ENCODE measurements around the gene TGFBR2.
"Not testable (repeated sequence)": the region's sequence is repeated elsewhere in the genome, so short reads cannot be mapped to it uniquely, and the experiment has no call there.

The TGFBR2 gene

DNA sequence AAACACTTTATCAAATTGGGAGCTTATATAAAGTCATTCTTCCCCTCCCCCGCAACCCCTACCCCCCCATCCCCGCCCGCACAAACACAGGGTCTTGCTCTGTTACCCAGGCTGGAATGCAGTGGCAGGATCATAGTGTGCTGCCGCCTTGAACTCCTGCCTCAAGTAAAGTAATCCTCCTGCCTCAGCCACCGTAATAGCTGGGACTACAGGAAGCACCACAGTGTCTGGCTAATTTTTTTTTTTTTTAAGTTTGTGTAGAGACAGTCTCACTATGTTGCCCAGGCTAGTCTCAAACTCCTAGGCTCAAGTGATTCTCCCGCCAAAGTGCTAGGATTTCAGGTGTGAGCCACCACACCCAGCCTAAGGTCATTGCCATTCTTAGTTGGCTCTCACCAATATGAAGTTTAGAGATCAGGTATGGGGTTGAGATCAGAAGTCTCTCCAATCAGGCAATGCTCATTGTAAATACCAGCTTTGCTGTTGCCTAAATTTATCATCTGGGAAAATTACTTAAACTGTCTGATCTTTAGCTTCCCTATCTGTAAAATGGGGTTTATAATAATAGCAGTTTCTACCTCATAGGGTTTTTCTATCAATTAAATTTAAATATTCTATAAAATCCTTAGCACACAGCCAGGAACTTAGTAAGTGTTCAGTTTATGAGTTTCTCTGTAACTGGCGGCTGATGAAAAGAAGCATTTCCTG is 60.3 kb downstream of the TGFBR2 start:
- TF ChIP-seq CTCF (IDR thresholded peaks at IDR 0.05; ENCODE audit: low read depth, low read length, missing control alignments), result no peak
- DNase-seq (ENCODE audit: low read depth), result no peak

GRCh38 chr3:30667280-30667651 is 60.9 kb downstream of the TGFBR2 start:
- no peak overlapping the region for H3K4me3 ChIP-seq (ENCODE audit: low read depth, low read length)
- TF ChIP-seq CTCF (IDR thresholded peaks at IDR 0.05; ENCODE audit: low read depth, low read length, missing control alignments), result no peak
- DNase-seq (ENCODE audit: low read depth), result no peak

More for the DNA sequence above, 60.3 kb downstream of the TGFBR2 start:
- no peak overlapping the region for H3K4me3 ChIP-seq (ENCODE audit: low read depth, low read length)

GRCh38 chr3:30668051-30668609 is 61.7 kb downstream of the TGFBR2 start:
- DNase-seq (ENCODE audit: low read depth), result no peak
- TF ChIP-seq CTCF (IDR thresholded peaks at IDR 0.05; ENCODE audit: low read depth, low read length, missing control alignments), result no peak

DNA sequence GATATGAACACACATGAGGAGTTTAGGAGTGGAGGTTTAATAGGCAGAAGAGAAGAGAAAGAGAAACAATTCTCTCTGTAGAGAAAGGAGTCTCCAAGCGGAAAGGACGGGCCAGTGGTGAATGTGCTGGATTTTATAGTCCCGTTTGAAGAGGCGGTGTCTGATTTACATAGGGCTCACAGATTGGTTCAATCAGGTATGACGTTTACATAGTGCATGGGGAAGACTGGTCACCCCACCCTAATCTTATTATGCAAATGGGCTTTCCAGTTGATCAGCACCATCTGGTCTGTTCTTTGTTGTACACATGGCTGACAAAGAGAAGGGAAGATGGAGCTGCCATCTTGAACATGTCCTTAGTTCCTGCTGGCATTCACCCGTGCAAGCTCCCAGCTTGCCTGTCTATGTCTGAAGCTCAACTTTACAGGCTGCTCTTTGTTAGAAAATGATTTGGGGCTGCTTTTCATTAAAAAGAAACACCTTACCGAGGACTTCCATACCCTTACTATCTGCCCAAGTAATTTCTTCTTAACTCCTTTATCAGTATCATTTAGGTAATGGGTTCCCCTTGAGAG is 63.0 kb downstream of the TGFBR2 start:
- H3K4me3 ChIP-seq (ENCODE audit: low read depth, low read length); DNase-seq (ENCODE audit: low read depth): not testable (repeated sequence)

More at GRCh38 chr3:30668051-30668609, 61.7 kb downstream of the TGFBR2 start:
- no peak overlapping the region for H3K4me3 ChIP-seq (ENCODE audit: low read depth, low read length)

DNA sequence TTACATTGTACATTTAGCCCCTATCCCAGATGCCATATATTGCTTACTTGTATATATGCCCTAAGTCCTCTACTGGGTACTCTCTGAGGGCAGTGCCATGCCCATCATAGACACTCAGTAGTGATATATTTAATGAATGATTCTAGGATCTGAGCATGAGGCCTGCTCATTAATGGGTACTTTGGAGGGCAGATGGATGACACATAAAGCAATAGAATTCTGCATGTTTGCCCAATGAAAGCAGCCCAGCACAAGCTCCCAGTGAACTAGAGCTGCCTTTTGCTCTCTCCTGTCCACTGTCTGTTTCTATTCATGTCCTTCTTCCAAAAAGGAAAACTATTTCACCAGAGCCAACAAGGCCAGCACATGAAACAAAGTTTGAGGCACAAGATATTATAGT is 63.9 kb downstream of the TGFBR2 start:
- H3K4me3 ChIP-seq (ENCODE audit: low read depth, low read length), result no peak overlapping the region
- no peak for DNase-seq (ENCODE audit: low read depth)
- no peak for TF ChIP-seq CTCF (IDR thresholded peaks at IDR 0.05; ENCODE audit: low read depth, low read length, missing control alignments)

DNA sequence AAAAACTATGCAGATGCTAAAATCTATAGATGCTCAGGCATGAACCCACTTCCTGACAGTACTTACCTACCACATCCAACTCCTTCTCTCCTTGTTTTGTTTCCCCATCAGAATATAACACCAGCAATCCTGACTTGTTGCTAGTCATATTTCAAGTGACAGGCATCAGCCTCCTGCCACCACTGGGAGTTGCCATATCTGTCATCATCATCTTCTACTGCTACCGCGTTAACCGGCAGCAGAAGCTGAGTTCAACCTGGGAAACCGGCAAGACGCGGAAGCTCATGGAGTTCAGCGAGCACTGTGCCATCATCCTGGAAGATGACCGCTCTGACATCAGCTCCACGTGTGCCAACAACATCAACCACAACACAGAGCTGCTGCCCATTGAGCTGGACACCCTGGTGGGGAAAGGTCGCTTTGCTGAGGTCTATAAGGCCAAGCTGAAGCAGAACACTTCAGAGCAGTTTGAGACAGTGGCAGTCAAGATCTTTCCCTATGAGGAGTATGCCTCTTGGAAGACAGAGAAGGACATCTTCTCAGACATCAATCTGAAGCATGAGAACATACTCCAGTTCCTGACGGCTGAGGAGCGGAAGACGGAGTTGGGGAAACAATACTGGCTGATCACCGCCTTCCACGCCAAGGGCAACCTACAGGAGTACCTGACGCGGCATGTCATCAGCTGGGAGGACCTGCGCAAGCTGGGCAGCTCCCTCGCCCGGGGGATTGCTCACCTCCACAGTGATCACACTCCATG is 65.3 kb downstream of the TGFBR2 start:
- DNase-seq (ENCODE audit: low read depth), result no peak
- H3K4me3 ChIP-seq (ENCODE audit: low read depth, low read length), result no peak overlapping the region
- no peak for TF ChIP-seq CTCF (IDR thresholded peaks at IDR 0.05; ENCODE audit: low read depth, low read length, missing control alignments)

- no peak for DNase-seq (ENCODE audit: low read depth)
- H3K4me3 ChIP-seq (ENCODE audit: low read depth, low read length), result no peak overlapping the region
- no peak for TF ChIP-seq CTCF (IDR thresholded peaks at IDR 0.05; ENCODE audit: low read depth, low read length, missing control alignments)
Observed at GRCh38 chr3:30672287-30672735, 65.9 kb downstream of the TGFBR2 start.
